ENCODE measurements around the gene CRISPLD2.
"Not testable (repeated sequence)": the region's sequence is repeated elsewhere in the genome, so short reads cannot be mapped to it uniquely, and the experiment has no call there.

The CRISPLD2 gene

GRCh38 chr16:84933774-84934631 lies 114.2 kb downstream of the CRISPLD2 start:
- no peak overlapping the region for H3K4me3 ChIP-seq (ENCODE audit: control insufficient read depth, low read depth, low read length)
- DNase-seq (ENCODE audit: low read depth), result no peak
- TF ChIP-seq CTCF (IDR thresholded peaks at IDR 0.05; ENCODE audit: control insufficient read depth, insufficient read depth, low read depth, low read length, missing control alignments), result no peak

DNA sequence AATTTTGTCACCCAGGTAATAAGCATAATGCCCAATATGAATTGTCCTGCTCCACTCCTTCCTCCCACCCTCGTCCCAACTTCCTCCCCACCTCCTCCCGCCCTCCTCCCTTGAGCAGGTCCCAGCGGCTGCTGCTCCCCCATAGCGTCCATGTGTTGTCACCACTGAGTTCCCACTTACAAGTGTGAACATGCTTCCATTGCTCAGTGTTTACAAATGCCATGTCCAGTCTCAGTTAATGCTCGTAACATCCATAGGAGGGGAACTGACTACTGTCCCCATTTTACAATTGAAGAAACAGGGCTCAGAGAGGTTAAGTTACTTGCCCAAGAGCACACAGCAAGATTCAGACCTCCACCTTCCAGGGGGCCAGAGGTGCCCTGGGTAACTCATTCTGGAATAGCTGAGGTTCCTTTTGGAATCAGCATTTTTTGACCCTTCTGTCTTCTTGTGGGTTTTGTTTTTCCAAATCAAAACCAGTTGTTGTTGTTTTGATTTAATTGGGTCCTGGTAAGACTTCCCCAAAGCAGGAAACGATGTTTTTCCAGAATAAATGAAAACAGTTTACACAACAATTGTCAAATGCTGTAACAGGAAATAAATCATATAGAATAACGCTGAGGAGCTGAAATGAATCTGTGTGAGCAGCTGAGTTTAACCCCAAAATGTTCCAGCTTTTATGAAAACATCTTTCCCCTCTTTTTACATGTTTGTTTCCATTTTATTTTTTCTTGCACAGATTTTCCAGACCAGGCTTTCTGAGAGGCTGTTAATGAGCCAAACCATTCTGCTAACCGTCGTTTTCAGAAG lies 117.6 kb downstream of the CRISPLD2 start:
- no peak for DNase-seq (ENCODE audit: low read depth)
- no peak overlapping the region for H3K4me3 ChIP-seq (ENCODE audit: control insufficient read depth, low read depth, low read length)
- TF ChIP-seq CTCF (IDR thresholded peaks at IDR 0.05; ENCODE audit: control insufficient read depth, insufficient read depth, low read depth, low read length, missing control alignments), result no peak

DNA sequence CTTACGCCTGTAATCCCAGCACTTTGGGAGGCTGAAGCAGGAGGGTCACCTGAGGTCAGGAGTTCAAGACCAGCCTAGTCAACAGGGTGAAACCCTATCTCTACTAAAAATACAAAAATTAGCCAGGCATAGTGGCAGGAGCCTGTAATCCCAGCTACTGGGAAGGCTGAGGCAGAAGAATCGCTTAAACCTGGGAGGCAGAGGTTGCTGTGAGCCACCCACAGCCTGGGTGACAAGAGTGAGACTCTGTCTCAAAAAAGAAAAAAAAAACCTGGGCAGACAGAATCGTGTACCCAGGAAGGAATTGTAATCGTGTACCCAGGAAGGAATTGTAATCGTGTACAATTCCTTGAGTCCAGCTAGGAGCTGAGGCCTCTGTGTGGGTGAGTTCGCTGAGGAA lies 118.8 kb downstream of the CRISPLD2 start:
- not testable (repeated sequence) for H3K4me3 ChIP-seq (ENCODE audit: control insufficient read depth, low read depth, low read length); DNase-seq (ENCODE audit: low read depth)

DNA sequence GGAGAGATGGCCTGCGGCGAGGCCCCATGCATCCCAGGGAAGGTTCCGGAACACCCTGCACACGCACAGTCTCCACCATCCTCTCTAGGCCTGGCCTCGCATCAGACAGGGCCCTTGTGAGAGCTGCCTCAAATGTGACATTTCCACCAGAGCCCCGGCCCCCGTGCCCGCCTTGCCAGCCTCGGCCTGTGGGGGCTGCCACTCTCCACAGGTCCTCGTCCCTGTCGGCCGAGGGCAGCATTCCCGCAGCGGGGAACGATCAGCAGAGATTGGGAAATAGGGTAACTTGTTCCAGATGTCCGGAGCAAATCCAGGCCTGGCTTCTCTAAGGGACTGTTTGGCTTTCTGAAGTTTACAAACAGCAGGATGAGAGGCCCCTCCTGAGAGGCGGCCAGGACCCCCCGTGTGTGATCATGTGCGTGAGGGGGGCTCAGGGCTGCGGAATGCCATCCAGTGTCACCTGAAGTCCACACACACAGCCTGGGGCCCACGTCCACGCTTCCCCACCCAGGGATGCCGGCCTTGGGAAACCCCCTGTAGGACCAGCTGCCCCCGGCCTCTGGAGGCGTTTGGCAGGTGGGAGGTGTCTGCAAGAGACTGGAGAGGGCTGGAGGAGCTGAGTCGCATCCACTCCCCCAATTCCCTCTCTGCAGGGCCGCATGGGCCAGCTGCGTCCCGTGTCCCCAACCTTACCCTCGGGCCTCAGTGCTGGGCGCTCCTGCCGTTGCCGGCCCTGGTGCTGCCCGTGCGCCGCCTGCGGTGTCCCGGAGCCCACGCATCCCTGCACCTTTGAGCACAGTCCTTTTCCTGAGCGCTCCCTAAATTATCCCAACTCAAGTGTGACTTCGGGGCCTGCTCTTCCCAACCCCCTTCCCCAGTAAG lies 121.1 kb downstream of the CRISPLD2 start:
- TF ChIP-seq CTCF (IDR thresholded peaks at IDR 0.05; ENCODE audit: control insufficient read depth, insufficient read depth, low read depth, low read length, missing control alignments), result peak; percentile 22
- peak; percentile 21 for DNase-seq (ENCODE audit: low read depth)
- no peak overlapping the region for H3K4me3 ChIP-seq (ENCODE audit: control insufficient read depth, low read depth, low read length)

GRCh38 chr16:84941921-84942320 lies 122.1 kb downstream of the CRISPLD2 start:
- H3K4me3 ChIP-seq (ENCODE audit: control insufficient read depth, low read depth, low read length), result no peak overlapping the region
- TF ChIP-seq CTCF (IDR thresholded peaks at IDR 0.05; ENCODE audit: control insufficient read depth, insufficient read depth, low read depth, low read length, missing control alignments), result no peak
- DNase-seq (ENCODE audit: low read depth), result no peak

- no peak for TF ChIP-seq CTCF (IDR thresholded peaks at IDR 0.05; ENCODE audit: control insufficient read depth, insufficient read depth, low read depth, low read length, missing control alignments)
- DNase-seq (ENCODE audit: low read depth), result no peak
- H3K4me3 ChIP-seq (ENCODE audit: control insufficient read depth, low read depth, low read length), result no peak overlapping the region
Observed at GRCh38 chr16:84942786-84943185, 123.0 kb downstream of the CRISPLD2 start.

Measured in AG09309 (cell line).